ENCODE measurements around the gene HIF3A.

HIF3A gene

DNA sequence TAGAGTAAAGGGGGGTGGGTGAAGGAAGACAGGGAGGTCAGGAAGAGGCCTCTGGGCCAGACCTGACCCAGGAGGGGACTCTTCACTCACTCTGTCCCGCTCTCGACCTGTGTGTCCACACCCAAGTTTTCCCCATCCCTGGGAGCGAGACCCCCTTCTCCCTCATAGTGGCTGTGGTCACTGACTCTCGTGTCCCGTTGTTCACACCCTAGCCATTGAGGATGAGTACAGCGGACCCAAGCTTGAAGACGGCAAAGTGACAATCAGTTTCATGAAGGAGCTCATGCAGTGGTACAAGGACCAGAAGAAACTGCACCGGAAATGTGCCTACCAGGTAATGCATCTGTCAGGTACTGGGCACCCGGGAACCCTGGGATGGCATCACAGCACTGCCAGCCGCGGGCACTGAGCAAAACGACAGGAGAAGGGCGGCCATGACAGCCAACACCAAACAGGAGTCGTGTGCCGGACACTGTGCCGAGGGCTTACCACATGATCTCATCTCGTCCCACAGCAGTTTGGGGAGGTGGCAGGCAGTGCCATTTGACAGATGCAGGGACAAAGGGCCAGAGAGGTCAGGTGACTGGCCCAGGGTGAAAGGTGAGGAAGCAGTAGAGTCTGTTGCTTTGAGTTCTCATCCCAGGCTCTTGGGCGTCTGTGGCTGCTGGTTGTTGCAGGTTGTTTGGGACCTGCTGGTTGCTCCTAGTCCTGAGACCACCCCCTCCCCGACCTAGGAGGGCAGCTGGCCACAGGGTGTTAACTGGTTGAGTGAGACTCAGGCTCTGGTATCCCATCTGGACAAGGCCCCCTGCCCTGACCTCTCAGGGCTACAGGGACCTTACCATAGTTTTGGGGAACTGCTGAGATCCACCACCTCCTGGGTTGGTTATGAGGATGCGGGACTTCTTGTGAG, 79.7 kb downstream of the HIF3A start:
- no peak for DNase-seq (ENCODE audit: insufficient read length, low spot score)
- FAIRE-seq, result no peak

DNA sequence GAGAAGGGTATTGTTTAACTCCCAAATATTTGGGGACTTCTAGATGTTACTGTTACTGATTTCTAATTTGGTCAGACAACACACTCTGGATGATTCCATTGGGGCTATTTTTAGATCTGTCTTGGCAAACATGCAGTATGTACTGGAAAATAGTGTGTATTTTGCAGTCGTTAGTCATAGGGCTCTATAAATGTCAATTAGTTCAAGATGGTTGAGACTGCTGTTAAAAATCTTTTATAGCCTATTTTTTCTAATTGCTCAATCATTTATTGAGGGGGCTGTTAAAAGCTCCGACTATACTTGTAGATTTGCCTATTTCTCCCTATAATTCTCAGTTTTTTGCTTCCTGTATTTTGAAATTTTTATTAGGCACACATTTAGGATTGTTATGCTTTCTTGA, 81.4 kb downstream of the HIF3A start:
- no peak for DNase-seq (ENCODE audit: insufficient read length, low spot score)
- FAIRE-seq, result no peak

DNA sequence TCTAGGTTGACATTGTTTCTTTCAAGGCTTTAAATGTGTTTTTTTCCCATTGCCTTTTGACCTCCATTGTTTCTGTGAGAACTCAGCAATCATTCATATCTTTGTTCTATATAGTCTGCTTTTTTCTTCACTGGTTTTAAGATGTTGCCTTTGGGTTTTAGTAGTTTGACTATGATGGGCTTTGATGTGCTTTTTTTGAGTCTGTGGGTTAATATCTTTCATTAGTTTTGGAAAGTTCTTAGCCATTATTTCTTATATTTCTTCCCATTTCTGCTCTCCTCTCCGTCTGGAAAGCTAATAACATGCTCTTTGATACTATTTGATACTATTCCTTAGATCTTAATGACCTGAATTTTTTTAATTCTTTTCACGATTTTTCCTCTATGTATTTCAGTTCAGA, 83.8 kb downstream of the HIF3A start:
- DNase-seq (ENCODE audit: insufficient read length, low spot score) (no peak), FAIRE-seq (no peak)

DNA sequence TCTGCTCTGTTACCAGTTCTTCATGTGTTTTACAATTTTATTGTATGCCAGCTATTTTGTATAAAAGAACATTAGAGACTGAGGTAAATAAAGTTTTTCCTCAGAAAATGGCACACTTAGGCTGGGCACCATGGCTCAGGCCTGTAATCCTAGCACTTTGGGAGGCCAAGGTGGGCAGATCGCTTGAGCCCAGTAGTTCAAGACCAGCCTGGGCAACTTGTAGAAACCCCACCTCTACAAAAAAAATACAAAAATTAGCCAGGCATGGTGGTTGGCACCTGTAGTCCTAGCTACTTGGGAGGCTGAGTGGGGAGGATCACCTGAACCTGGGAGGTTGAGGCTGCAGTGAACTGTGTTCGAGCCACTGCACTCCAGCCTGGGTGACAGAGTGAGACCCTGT, 84.5 kb downstream of the HIF3A start:
- no peak for DNase-seq (ENCODE audit: insufficient read length, low spot score)
- FAIRE-seq, result no peak

DNA sequence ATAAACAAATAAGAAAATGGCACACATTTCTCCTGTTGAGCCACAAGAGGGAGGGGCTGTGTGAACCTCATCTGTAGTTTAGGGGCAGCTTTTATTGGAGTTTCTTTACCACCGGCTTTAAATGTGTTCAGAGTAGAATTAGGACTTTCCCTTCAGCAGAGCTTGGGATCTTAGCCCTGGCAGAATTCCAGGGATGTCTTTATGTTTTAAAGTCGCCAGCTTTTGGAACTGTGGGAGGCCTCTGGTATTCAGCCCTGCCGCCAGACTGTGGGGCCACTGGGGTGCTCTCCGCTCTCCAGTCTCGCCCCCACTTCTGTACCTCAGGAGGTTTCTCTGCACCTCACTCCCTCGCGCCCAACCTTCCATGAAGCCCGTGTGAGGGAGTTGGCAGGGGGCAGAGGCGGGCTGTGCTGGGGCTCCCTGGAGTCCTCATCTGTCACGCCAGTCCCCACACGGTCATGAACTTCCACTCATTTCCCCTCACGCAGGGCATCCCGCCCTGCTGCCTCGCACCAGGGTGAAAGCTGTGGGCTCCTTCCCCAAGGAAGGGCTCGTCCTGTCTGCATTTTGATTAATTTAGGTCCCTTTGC, 85.0 kb downstream of the HIF3A start:
- DNase-seq (ENCODE audit: insufficient read length, low spot score), result no peak

DNA sequence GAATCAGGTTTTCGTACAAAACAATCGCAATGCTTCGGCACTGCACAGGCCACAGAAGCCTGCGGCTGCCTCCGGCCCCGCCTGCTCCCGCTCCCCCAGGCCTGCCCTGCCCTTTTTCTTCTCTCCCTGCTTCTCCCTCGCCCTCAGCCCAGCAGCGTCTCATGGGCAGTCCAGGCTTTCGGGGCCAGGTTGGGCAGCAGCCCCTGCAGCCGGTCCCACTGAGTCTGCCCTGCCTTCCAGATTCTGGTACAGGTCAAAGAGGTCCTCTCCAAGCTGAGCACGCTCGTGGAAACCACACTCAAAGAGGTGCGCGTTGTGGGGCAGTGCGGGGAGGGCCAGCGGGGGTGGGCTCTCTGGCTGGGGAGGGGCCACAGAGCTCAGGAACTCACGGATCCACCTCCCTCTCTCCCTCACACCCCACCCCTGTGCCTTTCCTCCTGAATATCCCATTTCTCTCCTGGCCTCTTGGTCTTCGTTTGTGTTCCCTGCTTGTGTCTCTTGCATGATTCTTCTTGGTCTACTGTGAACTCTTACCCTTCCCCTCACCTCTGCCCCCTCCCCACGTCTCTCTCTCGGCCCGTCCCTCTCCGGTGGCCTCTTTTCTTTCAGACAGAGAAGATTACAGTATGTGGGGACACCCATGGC, 86.5 kb downstream of the HIF3A start:
- FAIRE-seq (no peak), DNase-seq (ENCODE audit: insufficient read length, low spot score) (no peak)

More for the DNA sequence above, 85.0 kb downstream of the HIF3A start:
- FAIRE-seq, result no peak

DNA sequence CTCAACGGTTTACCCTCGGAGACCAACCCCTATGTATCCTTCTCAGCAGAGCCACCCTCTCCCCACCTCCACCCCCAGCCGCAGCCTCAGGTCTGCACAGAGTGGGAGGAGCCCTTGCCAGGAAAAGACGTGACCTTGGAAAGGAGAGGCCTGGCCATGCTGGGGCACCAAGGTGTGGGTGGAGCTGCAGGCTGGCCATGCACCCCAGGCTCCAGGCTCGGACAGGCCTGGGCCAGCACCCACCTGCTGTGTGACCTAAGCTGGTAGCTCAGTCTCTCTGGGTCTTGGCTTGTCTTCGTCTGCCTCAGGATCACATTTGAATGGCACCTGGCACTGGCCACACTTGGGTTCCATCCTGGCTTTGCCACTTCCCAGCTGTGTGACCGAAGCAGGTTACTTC, 87.0 kb downstream of the HIF3A start:
- DNase-seq (ENCODE audit: insufficient read length, low spot score) (no peak), FAIRE-seq (no peak)

DNA sequence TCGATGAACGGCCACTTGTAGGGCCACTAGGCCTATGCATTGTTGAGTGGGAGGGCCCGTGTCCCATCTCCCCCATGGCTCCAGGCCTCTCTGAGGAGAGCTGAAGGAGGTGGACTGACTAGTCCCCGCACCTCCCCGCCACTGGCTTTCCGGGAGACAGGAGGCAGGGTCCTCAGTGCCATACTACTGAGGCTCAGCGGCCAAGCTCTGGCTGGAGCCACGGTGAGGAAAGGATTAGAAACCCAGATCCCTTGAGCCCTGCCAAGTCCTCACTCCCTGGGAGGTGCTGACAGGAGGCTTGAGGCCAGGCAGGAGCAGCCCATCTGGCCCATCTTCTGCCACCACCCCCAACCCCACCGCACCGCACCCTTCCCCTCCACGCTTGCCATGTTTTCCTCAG, 87.6 kb downstream of the HIF3A start:
- FAIRE-seq (no peak), DNase-seq (ENCODE audit: insufficient read length, low spot score) (no peak)

DNA sequence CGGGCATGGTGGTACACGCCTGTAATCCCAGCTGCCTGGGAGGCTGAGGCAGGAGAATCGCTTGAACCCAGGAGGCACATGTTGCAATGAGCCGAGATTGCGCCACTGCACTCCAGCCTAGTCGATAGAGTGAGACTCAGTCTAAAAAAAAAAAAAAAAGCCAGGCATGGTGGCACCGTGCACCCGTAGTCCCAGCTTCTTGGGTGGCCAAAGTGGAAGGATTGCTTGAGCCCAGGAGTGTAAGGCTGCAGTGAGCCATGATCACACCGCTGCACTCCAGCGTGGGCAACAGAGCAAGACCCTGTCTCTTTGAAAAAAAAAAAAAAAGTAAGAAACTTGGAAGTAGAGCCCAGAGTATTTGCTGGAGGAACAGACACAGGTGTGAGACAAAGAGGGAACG, 88.8 kb downstream of the HIF3A start:
- FAIRE-seq (no peak), DNase-seq (ENCODE audit: insufficient read length, low spot score) (no peak)

DNA sequence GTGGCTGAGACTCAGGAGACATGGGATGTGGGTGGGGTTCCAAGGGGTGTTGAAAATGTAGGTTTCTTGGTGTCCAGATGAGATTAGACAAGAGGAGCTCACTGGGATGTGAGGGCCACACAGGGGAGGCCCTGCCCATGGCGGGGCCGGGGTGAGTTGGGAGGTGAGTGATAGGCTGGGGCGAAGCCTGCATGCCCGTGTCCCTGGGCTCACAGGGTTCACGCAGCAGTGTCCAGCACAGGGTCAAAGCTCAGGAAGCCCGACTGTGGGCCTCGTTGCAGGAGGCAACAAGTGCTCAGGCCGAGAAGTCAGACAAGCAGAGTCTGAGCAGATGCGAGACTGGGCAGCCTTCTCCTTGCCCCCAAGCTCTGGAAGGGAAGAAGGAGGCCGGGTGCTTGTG, 89.3 kb downstream of the HIF3A start:
- DNase-seq (ENCODE audit: insufficient read length, low spot score) (no peak), FAIRE-seq (no peak)

DNA sequence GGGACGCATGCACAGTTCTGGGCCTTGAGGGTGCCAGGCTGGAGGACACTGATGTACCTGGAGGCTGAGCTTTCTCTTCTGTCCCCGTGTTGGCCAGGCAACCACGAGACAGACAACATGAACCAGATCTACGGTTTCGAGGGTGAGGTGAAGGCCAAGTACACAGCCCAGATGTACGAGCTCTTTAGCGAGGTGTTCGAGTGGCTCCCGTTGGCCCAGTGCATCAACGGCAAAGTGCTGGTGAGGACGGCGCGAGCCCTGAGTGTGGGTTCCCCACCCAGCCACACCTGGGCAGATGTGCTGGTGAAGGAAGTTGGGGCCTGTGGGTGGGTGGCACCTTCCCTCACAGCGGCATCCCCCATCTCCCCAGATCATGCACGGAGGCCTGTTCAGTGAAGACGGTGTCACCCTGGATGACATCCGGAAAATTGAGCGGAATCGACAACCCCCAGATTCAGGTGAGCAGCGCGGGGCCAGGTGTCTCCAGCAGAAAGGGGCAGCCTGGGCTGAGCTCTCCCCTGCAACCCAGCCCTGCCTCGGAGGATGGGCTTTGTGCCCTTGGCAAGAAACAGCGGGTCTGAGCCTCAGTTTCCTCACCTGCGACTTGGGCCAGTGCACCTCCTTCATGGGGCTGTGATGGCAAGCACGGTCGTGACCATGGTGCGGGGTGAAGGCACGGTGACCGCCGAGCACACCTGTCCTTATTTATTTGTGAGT, 90.3 kb downstream of the HIF3A start:
- DNase-seq (ENCODE audit: insufficient read length, low spot score) (no peak), FAIRE-seq (no peak)

DNA sequence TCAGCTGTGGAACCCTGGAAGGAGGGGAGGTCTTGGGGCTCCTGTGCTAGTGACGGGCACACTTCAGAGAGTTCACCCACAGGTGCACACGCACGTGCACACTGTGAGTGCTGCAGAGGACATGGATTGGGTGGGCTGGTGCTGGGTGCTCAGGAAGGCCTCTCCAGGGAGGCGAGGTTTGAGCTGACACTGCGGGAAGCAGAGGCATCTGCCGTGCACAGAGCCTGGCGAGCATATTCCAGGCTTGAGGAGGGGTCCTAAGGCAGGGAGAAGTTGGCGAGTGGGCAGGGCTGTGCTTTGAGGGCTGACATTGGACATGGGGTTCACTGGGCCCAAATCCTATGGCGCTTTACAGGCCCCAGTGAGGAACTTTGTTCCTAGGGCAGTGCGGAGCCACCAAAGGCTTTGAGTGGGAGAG, 90.9 kb downstream of the HIF3A start:
- FAIRE-seq (no peak), DNase-seq (ENCODE audit: insufficient read length, low spot score) (no peak)

DNA sequence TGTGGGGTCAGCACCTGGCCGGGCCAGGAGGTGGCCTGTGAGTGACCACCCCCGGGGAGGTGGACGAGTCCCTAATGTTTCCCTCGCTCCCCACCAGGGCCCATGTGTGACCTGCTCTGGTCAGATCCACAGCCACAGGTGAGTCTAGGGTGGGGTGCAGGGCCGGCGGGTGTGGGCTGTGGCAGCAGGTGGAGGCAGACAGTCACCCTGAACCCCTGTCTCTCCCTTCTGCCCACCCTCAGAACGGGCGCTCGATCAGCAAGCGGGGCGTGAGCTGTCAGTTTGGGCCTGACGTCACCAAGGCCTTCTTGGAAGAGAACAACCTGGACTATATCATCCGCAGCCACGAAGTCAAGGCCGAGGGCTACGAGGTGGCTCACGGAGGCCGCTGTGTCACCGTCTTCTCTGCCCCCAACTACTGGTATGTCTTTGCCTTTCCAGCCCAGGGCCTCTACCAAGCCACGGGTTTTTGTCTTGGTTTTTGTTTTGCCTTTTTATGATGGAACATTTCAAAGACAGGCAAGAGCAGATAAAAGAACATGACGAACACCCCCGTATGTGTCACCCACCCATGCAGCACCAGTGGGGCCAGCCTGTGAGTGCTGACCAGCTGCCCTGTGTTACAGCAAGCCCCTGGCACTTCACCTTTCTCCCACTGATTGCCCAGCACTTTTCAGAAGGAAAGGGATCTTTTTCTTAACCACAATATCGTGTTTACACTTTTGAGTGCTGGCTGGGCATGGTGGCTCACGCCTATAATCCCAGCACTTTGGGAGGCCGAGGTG, 91.7 kb downstream of the HIF3A start:
- DNase-seq (ENCODE audit: insufficient read length, low spot score) (no peak), FAIRE-seq (no peak)

DNA sequence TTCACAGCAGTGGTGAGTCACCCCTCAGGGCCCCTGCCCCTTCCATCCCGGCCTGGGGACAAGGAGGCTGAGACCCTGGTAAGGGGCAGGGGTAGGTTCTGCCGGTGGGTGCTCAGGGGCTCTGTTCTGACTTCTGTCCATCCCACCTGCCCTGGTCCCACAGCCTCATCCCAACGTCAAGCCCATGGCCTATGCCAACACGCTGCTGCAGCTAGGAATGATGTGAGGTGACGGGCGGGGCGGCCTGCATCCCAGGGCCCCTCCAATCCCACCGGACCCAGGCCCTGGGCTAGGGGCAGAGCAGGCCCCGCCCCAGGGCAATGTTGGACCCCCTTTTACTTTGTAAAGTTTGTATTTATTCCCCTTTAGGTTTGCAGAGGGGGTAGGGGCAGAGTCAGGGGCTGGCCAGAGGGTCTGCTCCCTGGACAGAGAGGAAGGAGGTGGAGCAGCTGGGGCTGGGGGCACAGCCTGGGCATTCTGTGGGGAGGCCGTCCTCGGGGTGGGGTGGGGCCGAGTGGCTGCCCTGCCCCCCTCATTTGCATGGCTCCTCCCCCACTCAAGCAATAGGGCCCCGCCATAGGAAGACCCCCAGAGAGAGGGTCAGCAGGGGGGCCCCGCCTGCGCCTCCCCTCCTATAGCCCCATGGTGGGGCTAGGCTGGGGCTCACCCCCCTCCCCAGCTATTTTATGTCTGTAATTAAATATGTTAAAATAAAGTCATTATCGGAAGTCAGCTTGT, 93.4 kb downstream of the HIF3A start:
- DNase-seq (ENCODE audit: insufficient read length, low spot score) (no peak), FAIRE-seq (no peak)

DNA sequence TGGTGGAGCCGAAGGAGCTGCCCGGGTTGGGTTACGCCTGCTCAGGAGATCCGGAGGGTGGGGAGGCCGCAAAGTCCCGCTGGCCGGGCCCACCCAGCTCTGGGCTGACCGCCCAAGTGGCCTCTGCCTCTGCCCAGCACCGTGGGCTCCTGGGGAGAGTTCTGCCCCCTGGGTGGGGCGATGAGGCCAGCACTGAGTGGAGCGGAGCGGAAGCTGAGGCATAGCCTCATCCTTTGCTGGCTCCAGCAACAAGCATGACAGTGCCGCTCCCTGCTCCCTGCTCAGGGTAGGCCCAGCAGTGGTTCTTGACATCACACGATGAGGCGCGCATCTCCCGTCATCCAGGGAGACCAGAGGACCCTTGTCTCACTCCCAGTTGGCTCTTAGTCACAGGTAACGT, 94.0 kb downstream of the HIF3A start:
- DNase-seq (ENCODE audit: insufficient read length, low spot score) (no peak), FAIRE-seq (no peak)

DNA sequence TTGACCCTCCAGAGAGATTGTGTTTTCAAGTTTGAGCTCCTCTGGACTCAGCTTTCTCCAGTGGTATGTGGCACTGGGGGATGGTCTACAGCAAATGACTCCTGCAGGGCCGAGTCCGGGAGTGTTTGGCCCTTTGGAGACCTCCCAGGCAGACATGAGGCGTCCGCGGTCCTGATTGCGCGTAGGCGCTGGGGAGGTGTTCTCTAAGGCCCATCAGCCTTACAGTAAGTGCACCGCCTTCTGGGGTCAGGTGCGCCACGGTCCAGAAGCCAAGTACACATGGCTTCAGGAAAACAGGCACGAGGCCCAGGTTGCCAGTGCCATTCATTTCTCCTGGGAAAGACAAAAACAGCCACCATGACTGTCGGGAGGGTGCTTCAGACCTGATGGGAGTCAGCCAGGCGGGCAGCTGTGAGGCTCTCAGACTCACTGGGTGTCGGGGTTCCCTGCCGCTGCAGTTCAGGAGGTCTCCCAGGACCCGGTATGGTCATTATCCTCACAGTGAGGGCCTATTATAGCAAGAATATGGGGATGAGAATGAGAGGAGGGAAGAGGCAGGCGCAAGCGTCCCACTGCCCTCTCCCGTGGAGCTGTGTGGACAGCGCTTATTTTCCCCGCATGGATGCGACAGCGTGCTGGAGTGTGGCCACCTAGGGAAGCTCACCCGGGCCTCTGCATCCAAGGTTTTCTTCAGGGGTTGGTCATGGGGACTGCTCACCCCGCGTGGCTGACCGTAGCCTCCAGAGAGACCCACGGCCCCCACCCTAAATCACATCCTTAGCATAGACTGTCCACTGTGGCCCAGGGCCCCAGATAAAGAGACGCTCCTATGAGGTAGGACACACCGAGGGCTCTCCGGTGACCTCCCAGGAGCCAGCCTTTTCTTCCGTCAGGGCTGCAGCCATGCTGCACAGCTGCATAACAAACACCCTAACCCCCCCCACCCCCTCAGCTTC, 94.7 kb downstream of the HIF3A start:
- DNase-seq (ENCODE audit: insufficient read length, low spot score) (no peak), FAIRE-seq (no peak)

DNA sequence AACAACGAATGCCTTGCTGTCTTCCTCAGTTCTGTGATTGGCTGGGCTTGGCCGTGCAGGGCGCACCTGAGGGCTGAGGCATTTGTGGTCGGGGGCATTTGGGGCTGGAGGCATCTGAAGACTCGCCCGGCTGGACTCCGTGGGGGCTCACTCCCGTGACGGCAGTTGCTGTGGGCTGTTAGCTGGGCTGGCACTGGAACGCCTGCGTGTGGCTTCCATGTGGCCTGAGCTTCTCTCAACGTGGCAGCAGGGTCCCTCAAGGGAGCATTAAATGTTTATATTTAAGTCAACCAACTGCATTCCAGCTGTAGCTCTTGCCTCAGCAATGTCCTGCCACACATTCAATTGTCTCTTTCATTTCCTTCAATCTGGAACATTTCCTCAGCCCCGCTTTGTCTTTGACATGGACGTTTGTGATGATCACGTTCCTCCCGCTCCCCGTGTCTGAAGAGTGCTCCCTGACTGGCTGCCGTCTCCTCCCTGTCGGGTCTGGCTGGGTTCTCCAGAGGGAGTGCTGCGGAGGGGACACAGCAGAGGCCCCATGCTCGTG, 95.5 kb downstream of the HIF3A start:
- DNase-seq (ENCODE audit: insufficient read length, low spot score), result no peak
- no peak for FAIRE-seq

DNA sequence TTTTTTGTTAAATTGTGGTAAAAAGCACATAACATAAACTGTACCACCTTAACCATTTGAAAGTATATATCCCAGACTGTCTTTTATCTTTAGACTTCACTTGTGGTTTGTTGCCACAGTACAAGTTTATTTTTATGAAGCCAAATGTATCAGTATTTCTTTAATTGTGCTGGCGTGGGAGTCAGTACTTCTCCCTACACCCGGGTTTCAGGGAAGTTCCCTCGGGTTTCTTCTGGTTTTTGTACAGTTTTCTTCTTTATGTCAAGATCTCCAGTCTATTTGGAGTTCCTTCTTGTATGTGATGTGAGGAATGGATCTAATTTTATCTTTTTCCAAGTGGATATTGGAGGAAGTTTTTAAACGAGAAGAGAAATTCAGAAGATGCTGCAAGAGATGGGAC, 96.0 kb downstream of the HIF3A start:
- DNase-seq (ENCODE audit: insufficient read length, low spot score) (no peak), FAIRE-seq (no peak)
